HG03139 (cell line): ENCODE results near the gene ZBTB42.
"Not testable (repeated sequence)": the region's sequence is repeated elsewhere in the genome, so short reads cannot be mapped to it uniquely, and the experiment has no call there.

Experiments used
- ATAC-seq: cut with Tn5 transposase; IDR thresholded peaks from one replicate; pipeline ENCODE4 v1.9.1; 2021; ENCODE audit not compliant: unreplicated experiment

Gene ZBTB42

DNA sequence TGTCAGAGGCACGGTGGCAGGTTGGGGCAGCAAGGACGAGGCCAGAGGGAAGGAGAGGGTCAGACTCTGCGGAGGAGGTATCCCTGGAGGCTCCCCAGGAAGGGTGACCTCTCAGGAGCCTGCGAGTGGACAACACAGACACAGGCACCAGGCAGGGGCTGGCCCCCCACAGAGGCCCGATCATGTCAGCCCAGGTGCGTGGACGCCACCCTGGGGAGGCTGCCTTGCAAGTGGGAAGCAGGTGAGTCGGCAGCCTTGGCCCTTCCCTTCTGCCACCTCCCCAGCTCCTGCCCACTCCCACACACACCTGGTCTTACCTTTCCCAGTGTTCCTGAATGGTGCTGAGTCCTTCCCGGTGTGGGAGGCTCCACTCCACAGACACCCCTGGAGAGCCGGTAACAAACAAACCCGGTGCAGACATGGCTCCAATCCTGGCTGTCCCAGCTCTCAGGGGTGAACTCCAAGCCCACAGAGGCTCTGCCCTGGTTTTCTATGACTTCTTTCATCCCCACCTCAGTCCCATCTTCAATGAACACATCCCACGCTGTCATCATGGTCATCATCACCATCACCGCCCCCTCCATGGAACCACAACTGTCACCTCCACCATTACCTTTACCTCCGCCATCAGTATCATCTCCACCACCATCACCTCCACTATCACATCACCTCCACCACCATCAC is 5.2 kb downstream of the ZBTB42 start:
- no peak for ATAC-seq

DNA sequence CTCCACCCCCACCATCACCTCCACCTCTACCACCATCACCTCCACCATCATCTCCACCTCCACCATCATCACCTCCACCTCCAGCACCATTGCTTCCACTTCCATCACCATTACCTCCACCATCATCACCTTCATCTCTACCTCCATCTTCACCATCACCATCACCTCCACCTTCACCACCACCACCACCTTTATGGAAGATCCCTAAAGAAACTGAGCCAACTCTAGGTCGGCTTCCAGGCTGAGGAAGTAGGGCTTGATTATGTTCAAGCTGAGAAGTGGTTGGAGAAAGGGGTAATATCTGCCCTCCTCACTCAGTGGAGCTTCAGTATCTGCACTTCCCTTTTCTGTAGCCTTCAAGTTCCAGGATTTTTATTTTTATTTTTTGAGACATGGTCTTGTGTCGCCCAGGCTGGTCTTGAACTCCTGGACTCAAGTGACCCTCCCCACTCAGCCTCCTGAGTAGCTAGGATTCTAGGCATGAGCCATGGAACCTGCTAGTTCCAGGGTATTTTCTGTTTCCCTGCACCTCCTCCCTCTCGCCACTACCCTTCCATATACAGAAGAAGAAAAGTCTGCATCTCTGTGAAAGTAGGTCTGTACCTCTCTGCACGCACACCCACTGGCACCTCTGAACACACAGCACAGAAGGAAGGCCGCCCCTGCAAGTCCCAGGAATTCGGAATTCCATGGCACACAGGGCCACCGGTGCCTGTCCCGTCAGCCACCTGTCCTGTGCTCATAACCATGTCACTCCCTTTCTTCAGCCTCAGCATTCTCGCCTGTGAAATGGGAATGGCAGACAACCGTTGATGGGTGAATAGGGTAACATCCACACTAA is 5.9 kb downstream of the ZBTB42 start:
- no peak for ATAC-seq

DNA sequence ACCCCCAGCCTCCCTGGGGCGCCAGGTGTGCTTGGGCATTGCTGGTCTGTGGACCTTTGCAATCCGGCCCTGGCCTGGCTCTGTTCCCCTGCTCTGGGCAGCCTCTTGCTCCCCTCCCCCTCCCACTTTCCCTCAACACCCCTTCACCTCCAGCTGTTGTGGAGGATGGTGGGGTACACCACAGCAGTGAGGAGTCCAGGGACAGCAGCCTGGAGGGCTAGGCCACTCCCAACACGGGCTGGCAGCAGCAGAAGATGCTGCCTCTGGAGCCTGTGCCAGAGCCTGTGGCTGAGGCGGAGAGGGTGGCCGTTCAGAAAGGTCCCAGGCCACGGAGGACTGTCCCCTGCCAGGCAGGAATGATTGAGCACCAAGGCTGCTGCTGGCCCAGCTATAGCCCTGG is 7.6 kb downstream of the ZBTB42 start:
- no peak for ATAC-seq

DNA sequence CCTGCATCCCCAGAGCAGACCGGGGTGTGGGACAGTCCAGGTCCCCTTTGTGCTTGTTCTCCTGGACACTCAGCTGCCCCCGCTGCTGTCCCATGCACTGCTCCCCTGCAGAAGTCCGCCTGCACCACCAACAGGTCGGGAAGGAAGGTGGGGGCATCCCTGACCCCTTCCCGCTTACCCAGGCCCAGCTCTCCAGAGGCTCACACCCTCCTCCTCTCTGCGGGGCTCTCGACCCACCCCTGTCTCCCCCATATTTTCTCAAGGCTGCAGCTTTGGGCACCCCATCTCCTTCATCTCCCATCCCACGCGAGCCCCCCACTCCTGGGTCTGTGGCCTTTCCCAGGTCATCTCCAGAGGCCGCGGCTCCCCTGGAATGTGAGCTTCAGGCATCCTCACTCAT is 9.4 kb downstream of the ZBTB42 start:
- no peak for ATAC-seq

DNA sequence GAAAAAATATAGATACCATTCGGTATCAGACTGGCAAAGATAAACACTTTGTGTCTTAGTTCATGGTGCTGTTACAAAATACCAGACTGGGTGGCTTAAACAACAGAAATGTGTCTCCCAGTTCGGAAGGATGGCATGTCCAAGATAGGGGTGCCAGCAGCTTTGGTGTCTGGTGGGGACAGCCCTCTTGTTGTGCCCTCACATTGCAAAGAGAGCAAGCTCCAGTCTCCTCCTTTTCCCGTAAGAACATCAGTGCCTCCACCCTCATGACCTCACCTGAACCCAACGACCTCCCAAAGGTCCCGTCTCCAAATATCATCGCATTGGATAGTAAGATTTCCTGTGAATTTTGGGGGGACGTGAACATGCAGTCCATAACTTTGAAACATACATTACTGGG is 12.4 kb downstream of the ZBTB42 start:
- no peak for ATAC-seq

DNA sequence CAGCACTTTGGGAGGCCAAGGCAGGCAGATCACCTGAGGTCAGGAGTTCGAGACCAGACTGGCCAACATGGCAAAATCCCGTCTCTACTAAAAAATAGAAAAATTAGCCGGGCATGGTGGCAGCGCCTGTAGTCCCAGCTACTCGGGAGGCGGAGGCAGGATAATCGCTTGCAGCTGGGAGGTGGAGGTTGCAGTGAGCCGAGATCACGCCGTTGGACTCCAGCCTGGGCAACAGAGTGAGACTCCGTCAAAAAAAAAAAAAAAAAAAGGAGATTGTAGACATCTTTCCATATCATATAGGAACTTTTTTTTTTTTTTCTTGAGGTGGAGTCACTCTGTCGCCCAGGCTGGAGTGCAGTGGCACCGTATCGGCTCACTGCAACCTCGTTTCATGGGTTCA is 13.8 kb downstream of the ZBTB42 start:
- ATAC-seq: not testable (repeated sequence)

DNA sequence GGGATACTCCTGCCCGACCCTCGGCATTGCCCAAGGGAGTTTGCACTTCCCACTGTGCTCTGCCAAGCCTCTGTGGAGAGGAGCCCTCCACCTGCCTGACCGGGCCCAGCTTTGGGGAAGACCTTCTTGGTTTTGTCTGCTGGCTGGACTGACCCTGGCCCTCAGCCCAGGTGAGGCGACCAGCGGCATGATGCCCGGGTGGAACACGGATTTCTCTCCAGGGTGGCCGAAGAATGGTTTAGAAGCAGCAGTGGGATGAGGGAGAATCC is 15.6 kb downstream of the ZBTB42 start:
- no peak for ATAC-seq

DNA sequence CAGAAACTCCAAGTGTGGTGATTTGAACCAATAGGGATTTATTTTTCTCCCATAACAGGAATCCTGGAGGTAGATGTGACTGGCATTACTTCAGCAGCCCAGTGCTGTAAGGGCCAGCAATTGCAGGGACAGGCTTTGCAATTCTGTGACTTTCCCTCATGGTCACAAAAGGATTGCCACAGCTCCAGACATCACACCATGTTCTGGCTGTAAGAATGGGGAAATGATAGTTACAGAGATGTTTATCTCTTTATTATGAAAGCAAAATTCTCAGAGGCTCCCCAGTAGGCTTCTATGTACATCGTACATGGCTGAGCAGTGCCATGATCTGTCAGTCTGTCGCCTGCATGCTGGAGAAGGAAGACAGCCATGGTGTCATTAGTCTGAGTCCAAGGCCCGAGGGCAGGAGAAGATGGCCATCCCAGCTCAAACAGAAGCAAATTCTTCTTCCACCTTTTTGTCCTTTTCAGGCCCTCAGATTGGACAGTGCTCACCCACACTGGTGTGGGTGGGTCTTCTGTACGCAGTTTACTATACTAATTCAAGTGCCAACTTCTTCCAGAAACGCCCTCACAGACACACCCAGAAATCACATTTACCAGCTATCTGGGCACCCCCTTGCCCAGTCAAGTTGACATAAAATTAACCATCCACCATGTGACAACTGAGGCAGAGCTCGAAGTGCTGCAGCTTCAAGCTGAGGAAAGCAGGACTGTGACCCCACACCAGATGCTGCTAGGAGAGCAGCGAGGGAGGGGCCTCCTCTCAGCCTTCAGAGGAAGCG is 17.2 kb downstream of the ZBTB42 start:
- no peak for ATAC-seq

DNA sequence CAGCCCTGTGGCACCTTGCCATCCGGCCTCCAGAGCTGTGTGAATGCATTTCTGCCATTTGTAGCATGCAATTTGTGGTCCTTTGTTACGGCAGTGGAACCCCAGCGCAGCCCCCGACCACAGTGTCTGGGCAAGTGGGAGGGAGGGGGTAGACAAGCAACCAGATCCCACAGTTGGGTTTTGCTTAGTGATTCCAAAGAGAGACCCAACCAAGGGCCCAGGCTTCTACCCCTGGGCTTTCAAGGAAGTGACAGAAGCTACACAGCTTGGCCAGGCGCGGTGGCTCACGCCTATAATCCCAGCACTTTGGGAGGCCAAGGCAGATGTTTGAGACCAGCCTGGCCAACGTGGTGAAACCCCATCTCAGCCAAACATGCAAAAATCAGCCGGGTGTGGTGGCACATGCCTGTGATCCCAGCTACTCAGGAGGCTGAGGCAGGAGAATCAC is 17.8 kb downstream of the ZBTB42 start:
- no peak for ATAC-seq

DNA sequence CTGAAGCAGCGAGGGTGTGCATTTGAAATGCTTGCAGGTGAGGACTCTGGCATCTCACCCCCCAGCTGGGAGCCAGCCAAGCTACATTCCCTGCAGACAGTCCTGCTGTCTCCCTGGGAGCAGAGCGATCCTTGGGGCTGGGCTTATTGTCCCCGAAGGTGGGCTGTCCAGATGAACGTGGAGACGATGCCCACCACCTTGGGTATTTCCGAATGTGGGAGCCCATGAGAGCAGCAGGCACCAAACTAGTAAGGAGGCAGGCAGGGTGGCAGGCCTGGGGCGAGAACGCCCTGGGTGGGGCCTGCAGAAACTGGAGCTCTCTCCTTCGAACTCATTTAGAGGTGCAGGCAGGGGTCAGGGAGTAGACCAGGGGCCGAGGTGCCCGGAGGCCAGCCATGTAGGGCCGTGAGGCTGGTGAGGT is 18.5 kb downstream of the ZBTB42 start:
- ATAC-seq: no peak

DNA sequence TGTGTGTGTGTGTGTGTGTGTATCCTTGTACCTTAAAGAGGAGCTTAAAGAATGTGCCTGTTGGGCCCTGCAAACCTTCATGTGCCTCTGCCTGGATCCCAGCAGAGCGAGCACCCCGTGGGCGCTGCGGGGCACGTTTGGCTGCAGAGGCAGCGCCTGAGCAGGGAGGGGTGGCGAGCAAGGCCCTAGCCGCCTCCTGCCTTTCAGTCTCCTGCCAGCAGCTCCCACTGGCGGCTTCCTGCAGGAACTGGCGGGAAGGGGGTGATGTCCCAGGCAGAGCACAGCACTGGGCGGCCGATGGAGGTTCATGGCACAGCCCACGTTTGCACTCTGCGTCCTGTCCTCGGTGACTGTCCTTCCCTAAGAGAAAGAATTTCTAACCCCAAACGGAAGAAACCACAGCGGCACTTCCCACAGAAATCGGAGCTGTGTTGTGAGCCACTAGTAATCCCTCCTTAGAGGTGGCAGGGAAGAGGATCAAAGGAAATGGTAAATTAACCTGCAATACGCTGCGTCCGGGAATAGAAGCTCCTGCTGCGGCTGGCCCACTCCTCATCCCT is 19.8 kb downstream of the ZBTB42 start:
- no peak for ATAC-seq

DNA sequence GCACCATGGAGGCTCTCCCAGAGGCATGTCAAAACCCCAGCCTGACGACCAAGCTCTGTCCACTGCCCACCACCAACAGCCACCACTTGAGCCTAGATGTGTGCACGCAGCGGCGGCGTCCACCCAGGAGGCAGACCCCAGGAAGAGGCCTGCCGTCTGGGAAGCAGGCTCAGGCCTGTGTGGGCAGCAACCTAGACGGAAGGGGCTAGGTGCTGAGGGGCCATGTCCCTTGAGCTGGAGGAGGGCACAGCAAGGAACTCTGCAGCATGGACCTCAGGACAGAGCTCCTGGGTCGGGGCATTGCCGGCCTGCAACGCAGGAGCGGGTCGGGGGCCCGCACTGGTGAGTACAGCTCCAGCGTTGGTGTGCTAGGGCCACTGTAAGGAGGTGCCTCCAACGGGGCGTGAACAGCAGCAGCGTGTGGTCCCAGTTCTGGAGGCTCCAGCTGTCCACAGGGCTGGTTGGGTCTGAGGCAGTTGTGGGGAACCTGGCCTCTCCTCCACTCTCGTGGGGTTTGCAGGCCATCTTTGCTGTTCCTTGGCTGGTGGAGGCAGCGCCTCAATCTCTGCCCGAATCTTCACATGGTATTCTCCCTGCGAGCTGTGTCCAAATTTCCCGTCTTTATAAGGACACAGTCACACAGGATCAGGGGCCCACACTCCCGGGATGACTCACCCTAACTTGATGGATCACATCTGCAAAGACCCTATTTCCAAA is 20.5 kb downstream of the ZBTB42 start:
- no peak for ATAC-seq

DNA sequence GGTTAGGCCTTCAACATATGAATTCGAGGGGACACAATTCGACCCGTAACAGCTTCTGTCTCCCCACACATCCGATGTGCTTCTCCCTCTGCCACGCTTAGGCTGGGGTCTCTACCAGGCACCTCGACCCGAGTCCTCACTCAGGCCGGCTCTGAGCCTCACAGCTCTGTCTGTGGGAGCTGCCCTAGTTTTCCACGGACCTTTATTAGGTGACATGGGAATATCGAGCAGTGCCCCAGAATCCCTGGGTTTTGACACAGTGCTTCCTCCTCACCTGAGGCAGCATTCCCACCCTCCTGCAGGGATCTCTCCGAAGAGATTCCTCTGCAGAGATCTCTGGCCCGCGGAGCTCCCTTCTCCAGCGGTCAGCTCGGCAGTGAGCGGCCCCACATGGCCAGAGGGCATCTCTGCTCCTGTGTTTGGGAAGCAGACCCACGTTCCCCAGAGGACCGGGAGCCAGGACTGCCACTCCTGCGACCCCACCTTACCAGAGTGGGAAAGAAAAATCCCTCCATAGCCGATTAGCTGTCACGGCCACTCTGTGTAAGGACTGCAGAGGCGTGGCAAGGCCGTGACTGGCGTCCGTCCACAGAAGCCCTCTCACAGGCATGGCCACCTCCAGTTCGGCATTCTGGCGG is 21.2 kb downstream of the ZBTB42 start:
- no peak for ATAC-seq

DNA sequence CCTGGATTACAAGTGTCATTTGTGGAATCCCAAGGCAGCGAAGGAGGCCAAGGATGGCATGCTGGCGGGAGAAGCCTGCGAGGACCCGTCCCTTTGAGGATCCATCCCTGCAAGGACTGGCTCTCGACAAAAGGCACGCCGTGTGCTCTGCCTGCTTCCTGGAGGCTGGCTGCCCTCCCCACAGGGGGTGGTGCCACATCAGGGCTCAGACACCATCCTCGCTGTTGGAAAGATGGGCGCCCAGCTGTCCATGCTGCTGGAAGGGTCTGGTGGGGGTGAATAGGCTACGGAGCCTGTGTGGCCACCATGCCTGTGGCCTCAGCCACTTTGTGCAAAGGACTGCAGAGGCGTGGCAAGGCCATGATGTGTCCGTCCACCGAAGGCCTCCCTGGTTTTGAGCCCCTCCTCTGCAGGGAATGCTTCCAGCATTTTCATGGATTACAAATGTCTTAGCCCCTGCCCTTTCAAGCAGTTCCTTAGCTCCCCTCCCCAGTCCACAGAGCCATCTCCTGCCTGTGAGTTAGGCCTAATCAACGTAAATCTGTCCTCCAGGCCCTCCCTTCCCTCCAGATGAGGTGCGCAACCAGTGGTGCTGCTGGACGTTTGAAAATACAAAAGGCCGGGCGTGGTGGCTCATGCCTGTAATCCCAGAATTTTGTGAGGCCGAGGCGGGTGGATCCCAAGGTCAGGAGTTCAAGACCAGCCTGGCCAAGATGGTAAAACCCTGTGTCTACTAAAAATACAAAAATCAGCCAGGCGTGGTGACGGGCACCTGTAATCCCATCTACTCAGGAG is 22.1 kb downstream of the ZBTB42 start:
- ATAC-seq: no peak

DNA sequence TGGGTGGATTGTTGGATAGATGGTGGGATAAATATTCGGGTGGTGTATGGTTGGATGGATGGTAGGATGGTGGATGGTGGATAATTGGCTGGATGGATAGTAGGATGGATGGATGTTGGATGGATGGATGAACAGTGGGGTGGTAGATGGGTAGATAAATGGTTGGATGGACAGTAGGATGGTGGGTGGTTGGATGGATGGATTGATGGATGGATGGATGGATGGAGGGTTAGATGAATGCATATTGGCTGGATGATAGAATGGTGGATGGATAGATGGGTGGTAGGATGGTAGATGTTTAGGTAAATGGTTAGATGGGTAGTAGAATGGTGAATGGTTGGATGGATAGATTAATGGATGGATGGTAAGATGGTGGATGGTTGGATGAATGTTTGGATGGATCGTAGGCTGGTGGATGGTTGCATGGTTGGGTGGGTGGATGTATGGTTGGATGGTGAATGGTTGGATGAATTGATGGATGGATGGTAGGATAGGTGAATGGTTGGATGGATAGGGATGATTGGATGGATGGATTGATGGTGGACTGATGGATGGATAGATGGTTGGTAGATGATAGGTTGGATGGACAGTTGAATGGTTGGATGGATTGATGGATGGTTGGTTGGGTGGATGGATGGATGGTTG is 23.6 kb downstream of the ZBTB42 start:
- ATAC-seq: no peak

DNA sequence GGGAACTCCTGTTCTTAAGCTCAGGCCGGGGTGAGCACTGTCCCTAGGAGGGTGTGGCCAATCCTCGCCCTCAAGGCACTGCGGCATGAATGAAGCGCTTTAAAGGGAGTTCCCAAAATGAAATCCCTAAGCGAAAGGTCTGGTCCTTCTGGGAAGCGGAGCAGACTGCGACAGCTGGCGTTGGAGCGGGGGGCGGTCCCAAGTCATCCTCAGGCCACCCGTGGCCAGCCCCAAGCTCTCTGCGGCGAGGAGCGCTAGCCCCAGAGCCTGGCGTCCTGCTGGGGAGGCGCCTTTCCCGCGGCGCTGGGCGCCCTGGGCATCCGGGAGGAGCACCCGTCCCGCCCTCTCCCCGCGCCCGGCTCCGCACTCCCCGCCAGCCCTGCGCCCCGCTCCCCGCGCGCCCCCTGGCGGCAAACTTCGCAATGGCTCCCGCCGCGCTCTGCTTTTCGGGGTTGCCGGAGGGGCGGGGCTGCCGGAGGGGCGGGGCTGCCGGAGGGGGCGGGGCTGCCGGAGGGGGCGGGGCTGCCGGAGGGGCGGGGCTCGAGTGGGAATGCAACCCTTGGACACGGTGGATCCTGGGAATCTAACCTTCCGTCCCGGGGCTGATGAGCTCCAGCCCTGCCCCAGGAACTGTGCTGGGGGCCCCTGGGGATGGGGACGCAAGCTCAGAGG is 25.4 kb downstream of the ZBTB42 start:
- ATAC-seq: no peak

DNA sequence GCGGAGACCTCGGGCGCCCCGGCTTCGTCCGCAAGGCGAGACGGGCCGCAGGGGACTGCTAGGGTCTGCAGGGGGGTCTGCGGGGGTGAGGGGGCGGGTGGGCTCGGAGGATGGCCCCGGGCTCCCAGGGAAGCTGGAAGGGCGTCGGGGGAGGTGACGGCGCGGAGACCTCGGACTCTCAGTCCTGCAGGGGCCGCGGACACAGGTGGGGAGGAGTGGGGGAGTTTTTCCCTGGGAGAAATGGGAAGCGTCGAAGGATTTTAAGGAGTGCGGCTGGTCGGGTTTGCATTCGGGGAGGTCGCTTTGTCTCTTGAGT is 25.9 kb downstream of the ZBTB42 start:
- no peak for ATAC-seq

DNA sequence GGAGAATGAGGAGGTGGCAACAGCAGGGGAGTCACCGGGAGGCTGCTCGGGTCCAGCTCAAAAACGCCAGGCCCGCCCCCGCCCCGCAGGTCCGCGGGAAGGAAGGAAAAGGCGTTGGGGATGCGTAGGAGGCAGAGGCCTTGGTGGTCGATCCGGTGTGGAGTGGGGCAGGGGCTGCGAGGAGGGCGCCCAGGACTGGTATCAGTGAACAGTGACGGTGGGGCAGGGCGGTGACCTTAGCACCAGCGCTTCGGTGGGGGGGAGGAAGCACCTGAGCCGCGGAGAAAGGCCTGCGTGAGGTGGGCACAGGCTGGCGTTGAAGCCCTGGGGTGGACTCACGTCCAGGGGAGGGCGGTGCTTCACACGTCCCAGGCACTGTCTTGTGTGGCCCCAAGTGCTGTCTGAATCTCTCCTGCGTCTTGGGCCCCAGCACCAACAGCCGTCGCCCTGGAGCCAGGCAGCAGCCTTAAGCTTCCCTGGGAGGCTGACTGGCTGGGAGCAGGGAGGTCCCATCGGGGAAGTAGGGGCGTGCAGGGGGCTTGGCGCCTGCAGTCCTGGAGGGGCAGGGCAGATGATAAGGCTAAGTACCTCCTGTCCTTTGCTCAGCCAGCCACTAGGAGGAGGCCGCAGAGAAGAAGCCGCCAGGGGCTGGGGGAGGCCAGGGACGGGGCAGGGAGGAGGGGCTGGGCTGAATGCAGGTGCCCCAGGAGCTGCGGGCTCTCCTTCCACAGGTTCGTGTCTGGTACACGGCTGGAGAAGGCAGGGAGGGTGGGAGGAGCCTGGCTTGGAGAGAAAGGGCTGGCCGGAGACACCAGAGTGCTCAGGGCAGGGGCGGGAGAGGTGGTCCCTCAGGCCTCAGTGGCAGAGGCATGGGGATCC is 26.5 kb downstream of the ZBTB42 start:
- no peak for ATAC-seq
